Subcutaneous abdominal adipose tissue (tissue), 5 donors: Measurements from ENCODE around the gene BMP6.

Source experiments
- H3K27ac ChIP-seq: one replicate; pipeline ENCODE4 v1.7.0; 2013; ENCODE audit warnings: low read depth, mild to moderate bottlenecking, inconsistent platforms, low read length, moderate library complexity
- H3K27me3 ChIP-seq, 5 donors: one replicate each; pipeline ENCODE4 v1.7.0; 2013; ENCODE audit warnings: low read length in 5 of 5, inconsistent platforms in 1 of 5; ENCODE audit not compliant: control insufficient read depth in 5 of 5, insufficient read depth in 4 of 5
- H3K36me3 ChIP-seq, 5 donors: one replicate each; pipeline ENCODE4 v1.7.0; 2013; ENCODE audit warnings: low read length in 5 of 5; ENCODE audit not compliant: control insufficient read depth in 5 of 5, insufficient read depth in 5 of 5
- H3K4me1 ChIP-seq, 5 donors: one replicate each; pipeline ENCODE4 v1.7.0; 2013; ENCODE audit warnings: low read length in 5 of 5, mild to moderate bottlenecking in 3 of 5, moderate library complexity in 1 of 5; ENCODE audit not compliant: control insufficient read depth in 5 of 5, insufficient read depth in 5 of 5
- H3K4me3 ChIP-seq, 5 donors: one replicate each; pipeline ENCODE4 v1.7.0; 2013; ENCODE audit warnings: low read length in 5 of 5, low read depth in 1 of 5
- H3K9ac ChIP-seq, 5 donors: one replicate each; pipeline ENCODE4 v1.7.0; 2013; ENCODE audit warnings: low read length in 5 of 5, mild to moderate bottlenecking in 4 of 5, moderate library complexity in 3 of 5
- H3K9me3 ChIP-seq, 5 donors: one replicate each; pipeline ENCODE4 v1.7.0; 2013; ENCODE audit warnings: low read length in 5 of 5; ENCODE audit not compliant: control insufficient read depth in 5 of 5
- donor health status: healthy.
- donor health status: healthy.
- donor health status: healthy.
- donor health status: healthy.
- donor health status: healthy.

Gene BMP6

GRCh38 chr6:7921632-7922092 is 195.8 kb downstream of the BMP6 start:
- no peak overlapping the region for H3K27ac ChIP-seq
- H3K27me3 ChIP-seq = no peaks in the 10 kb centered on the region

GRCh38 chr6:7922596-7922995 is 196.7 kb downstream of the BMP6 start:
- H3K27ac ChIP-seq = no peak overlapping the region
- no peaks in the 10 kb centered on the region for H3K36me3 ChIP-seq
- no peaks in the 10 kb centered on the region for H3K4me1 ChIP-seq
- H3K9me3 ChIP-seq = peaks cover 0 to 4% (median 0%) of the 10 kb centered on the region in 5 donors
- H3K4me3 ChIP-seq = no peak overlapping the region
- H3K9ac ChIP-seq = no peak overlapping the region
- no peaks in the 10 kb centered on the region for H3K27me3 ChIP-seq

More at GRCh38 chr6:7921632-7922092, 195.8 kb downstream of the BMP6 start:
- no peaks in the 10 kb centered on the region for H3K4me1 ChIP-seq
- H3K9me3 ChIP-seq = peaks cover 0 to 4% (median 0%) of the 10 kb centered on the region in 5 donors
- no peaks in the 10 kb centered on the region for H3K36me3 ChIP-seq
- H3K9ac ChIP-seq = no peak overlapping the region
- no peak overlapping the region for H3K4me3 ChIP-seq

- no peak overlapping the region for H3K4me3 ChIP-seq
- H3K9ac ChIP-seq = no peak overlapping the region
- H3K27me3 ChIP-seq = no peaks in the 10 kb centered on the region
- H3K27ac ChIP-seq = no peak overlapping the region
- no peaks in the 10 kb centered on the region for H3K36me3 ChIP-seq
- H3K9me3 ChIP-seq = peaks cover 0 to 4% (median 0%) of the 10 kb centered on the region in 5 donors
- no peaks in the 10 kb centered on the region for H3K4me1 ChIP-seq
Observed at GRCh38 chr6:7924867-7925266, 199.0 kb downstream of the BMP6 start.
